Panc1 (cell line): ENCODE results near the gene NSUN6. TPM values are rescaled to one million over a fixed set of nuclear protein-coding genes. Genes with fewer than 3 reads are reported as not detected.
"Not testable (repeated sequence)": the region's sequence is repeated elsewhere in the genome, so short reads cannot be mapped to it uniquely, and the experiment has no call there.

Experiments
- ATAC-seq: fragments of 200-7000 bp; cut with Tn5 transposase; 2 replicates; pipeline ENCODE4 v1.9.1; 2020; ENCODE audit warnings: mild to moderate bottlenecking, moderate library complexity
- BruUV-seq: library from RNA; stranded (reverse); fragments of 400-500 nt; replicated peaks from 2 replicates; lab custom pipeline; 2021; lab: Mats Ljungman, UMichigan
- CTCF ChIA-PET: fragments of 300-600 bp; sonication (Branson Sonifier 250); formaldehyde crosslinking; loops from one replicate; lab custom pipeline; 2022; ENCODE audit warnings: antibody characterized with exemption; lab: Charles Lee
- POLR2A ChIA-PET: fragments of 300-600 bp; sonication (Branson Sonifier 250); formaldehyde crosslinking; loops from one replicate; lab custom pipeline; 2022; ENCODE audit warnings: antibody characterized with exemption; lab: Charles Lee
- DNase-seq: peaks from one replicate; pipeline ENCODE4 v3.0.0-alpha.2; 2010; ENCODE audit warnings: low read depth, low spot score
- H3K27ac ChIP-seq: 2 replicates; pipeline ENCODE4 v1.5.1; 2011; ENCODE audit warnings: mild to moderate bottlenecking, low read length, inconsistent platforms
- H3K27me3 ChIP-seq: fragments of 200-500 bp; sonication (Bioruptor generic); 2 replicates; pipeline ENCODE4 v1.6.0; 2014; ENCODE audit warnings: low read length, inconsistent platforms; ENCODE audit not compliant: control insufficient read depth, insufficient read depth
- H3K36me3 ChIP-seq: fragments of 200-500 bp; sonication (Bioruptor generic); 2 replicates; pipeline ENCODE4 v1.5.1; 2014; ENCODE audit warnings: inconsistent platforms, mild to moderate bottlenecking, low read length, moderate library complexity; ENCODE audit not compliant: control insufficient read depth, insufficient read depth
- H3K4me1 ChIP-seq: 2 replicates; pipeline ENCODE4 v1.5.1; 2011; ENCODE audit warnings: inconsistent platforms, mild to moderate bottlenecking, low read length, moderate library complexity; ENCODE audit not compliant: control insufficient read depth, insufficient read depth
- H3K4me3 ChIP-seq, 2 experiments: 2 replicates each; pipeline ENCODE4 v1.5.1; 2011 to 2012; ENCODE audit warnings: low read depth in 2 of 2, low read length in 2 of 2, mild to moderate bottlenecking in 2 of 2, inconsistent platforms in 1 of 2, moderate library complexity in 1 of 2
- H3K9me3 ChIP-seq: fragments of 200-500 bp; sonication (Bioruptor generic); 2 replicates; pipeline ENCODE4 v1.5.1; 2014; ENCODE audit warnings: low read depth, mild to moderate bottlenecking, inconsistent platforms, low read length, moderate library complexity; ENCODE audit not compliant: control insufficient read depth, insufficient read depth
- CTCF ChIP-seq: fragments of 450-650 bp; IDR thresholded peaks from 2 replicates; pipeline ENCODE4 v1.5.1; 2017; ENCODE audit warnings: mild to moderate bottlenecking
- POLR2AphosphoS5 ChIP-seq: IDR thresholded peaks from 2 replicates; pipeline ENCODE4 v1.6.1; 2012; ENCODE audit warnings: mild to moderate bottlenecking, low read depth, low read length, moderate library complexity
- SIN3A ChIP-seq: IDR thresholded peaks from 2 replicates; pipeline ENCODE4 v1.6.1; 2012; ENCODE audit warnings: low read depth, mild to moderate bottlenecking, low read length, moderate library complexity, borderline replicate concordance; ENCODE audit not compliant: insufficient read depth
- TCF7L2 ChIP-seq: IDR thresholded peaks from 2 replicates; pipeline ENCODE4 v1.6.1; 2011; ENCODE audit warnings: mild to moderate bottlenecking, low read depth, low read length, inconsistent platforms
- in situ Hi-C: cut with HindIII; loops from 2 replicates; pipeline ENCODE4 v1.10.0; 2016; ENCODE audit warnings: low sequenced_read_pairs, low pct_unique_long_range_greater_than_20kb
- intact Hi-C: fragments of 100-400 bp; cut with micrococcal nuclease; formaldehyde crosslinking; loops from one replicate; pipeline ENCODE4 v1.10.0; 2022; ENCODE audit not compliant: unreplicated experiment
- total RNA-seq: library from RNA; stranded (reverse); gene quantifications from one replicate; pipeline ENCODE4 v1.2.1, GENCODE V29; 2021; ENCODE audit not compliant: unreplicated experiment
- TF ChIP-seq, protein P1 (sequence below), 2 experiments: IDR thresholded peaks; 2 replicates each; pipeline ENCODE4 v1.6.1; 2011 to 2012; ENCODE audit warnings: low read depth in 2 of 2, control low read depth in 1 of 2, low read length in 1 of 2, mild to moderate bottlenecking in 1 of 2, moderate library complexity in 1 of 2; ENCODE audit not compliant: insufficient read depth in 1 of 2

The NSUN6 gene
- total RNA-seq, 1 experiment from 2014 or later, result 4.3 TPM

GRCh38 chr10:18647151-18647550 lies 4.2 kb downstream of the NSUN6 start:
- Histone ChIP-seq H3K4me3 (no peak overlapping the region), H3K4me1 (peaks cover 5% of the 10 kb centered on the region; the same call in 1 of the 2 replicates), H3K27ac (no peak overlapping the region), H3K27me3 (no peaks in the 10 kb centered on the region), H3K9me3 (no peaks in the 10 kb centered on the region), H3K36me3 (peaks cover 5% of the 10 kb centered on the region; the same call in 1 of the 2 replicates)
- intact Hi-C loops (no loop called here), in situ Hi-C loops (no loop called here)
- DNase-seq (no peak), ATAC-seq (no peak)
- CTCF ChIA-PET, result no interaction called here
- TF ChIP-seq POLR2AphosphoS5 (no peak), TCF7L2 (no peak), SIN3A (no peak), CTCF (no peak)
- TF ChIP-seq, protein P1, sequence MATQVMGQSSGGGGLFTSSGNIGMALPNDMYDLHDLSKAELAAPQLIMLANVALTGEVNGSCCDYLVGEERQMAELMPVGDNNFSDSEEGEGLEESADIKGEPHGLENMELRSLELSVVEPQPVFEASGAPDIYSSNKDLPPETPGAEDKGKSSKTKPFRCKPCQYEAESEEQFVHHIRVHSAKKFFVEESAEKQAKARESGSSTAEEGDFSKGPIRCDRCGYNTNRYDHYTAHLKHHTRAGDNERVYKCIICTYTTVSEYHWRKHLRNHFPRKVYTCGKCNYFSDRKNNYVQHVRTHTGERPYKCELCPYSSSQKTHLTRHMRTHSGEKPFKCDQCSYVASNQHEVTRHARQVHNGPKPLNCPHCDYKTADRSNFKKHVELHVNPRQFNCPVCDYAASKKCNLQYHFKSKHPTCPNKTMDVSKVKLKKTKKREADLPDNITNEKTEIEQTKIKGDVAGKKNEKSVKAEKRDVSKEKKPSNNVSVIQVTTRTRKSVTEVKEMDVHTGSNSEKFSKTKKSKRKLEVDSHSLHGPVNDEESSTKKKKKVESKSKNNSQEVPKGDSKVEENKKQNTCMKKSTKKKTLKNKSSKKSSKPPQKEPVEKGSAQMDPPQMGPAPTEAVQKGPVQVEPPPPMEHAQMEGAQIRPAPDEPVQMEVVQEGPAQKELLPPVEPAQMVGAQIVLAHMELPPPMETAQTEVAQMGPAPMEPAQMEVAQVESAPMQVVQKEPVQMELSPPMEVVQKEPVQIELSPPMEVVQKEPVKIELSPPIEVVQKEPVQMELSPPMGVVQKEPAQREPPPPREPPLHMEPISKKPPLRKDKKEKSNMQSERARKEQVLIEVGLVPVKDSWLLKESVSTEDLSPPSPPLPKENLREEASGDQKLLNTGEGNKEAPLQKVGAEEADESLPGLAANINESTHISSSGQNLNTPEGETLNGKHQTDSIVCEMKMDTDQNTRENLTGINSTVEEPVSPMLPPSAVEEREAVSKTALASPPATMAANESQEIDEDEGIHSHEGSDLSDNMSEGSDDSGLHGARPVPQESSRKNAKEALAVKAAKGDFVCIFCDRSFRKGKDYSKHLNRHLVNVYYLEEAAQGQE (IDR thresholded peaks at IDR 0.05; ENCODE audit: insufficient read depth in 1 of 2, low read depth in 2 of 2, low read length in 1 of 2), result no peak
- POLR2A ChIA-PET, result no interaction called here
- BruUV-seq, result no TSS peak

DNA sequence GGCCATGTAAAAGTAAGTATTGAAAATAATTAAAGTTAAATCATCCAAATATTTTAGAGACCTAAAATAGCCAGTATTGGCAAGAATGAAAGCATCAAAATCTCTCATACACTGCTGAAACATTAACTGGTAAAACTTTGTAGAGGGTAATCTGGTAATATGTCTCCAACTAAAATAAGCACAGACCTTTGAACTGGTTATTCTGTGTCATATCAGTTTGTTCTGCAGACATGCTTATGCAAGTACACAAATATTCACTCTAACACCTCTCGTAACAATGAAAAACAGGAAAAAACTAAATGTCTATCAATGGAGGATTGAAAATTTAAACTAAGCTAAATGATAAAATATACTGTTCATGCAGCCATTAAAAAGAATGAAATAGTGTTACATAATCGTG lies 11.7 kb downstream of the NSUN6 start:
- BruUV-seq, DNase-seq, H3K36me3 ChIP-seq, H3K4me3 ChIP-seq, H3K4me1 ChIP-seq, H3K27ac ChIP-seq, CTCF ChIA-PET, H3K27me3 ChIP-seq, ATAC-seq, in situ Hi-C loops, POLR2A ChIA-PET, H3K9me3 ChIP-seq, intact Hi-C loops: not testable (repeated sequence)

DNA sequence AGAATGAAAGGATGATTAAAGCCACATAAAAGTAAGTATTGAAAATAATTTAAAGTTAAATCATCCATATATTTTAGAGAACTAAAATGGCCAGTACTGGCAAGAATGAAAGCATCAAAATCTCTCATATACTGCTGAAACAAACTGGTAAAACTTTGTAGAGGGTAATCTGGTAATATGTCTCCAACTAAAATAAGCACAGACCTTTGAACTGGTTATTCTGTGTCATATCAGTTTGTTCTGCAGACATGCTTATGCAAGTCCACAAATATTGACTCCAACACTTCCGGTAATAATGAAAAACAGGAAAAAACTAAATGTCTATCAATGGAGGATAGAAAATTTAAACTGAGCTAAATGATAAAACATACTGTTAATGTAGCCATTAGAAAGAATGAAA lies 14.0 kb downstream of the NSUN6 start:
- ATAC-seq, CTCF ChIA-PET, H3K4me3 ChIP-seq, H3K27me3 ChIP-seq, intact Hi-C loops, H3K4me1 ChIP-seq, DNase-seq, H3K27ac ChIP-seq, H3K9me3 ChIP-seq, H3K36me3 ChIP-seq, BruUV-seq, POLR2A ChIA-PET, in situ Hi-C loops: not testable (repeated sequence)
